ENCODE data around the gene RAB22A.

Gene RAB22A

GRCh38 chr20:58309591-58310290 lies at the start of gene RAB22A:
Gene RAB22A (plus strand): TSS chr20:58309715. CDS start chr20:58309977, 262 bp downstream.
- peak; percentile 86 for DNase-seq

- DNase-seq, result no peak
Observed at GRCh38 chr20:58260006-58260405, 49.5 kb upstream of the RAB22A start.

GRCh38 chr20:58261660-58262059 lies 47.9 kb upstream of the RAB22A start:
- no peak for DNase-seq

GRCh38 chr20:58264271-58264670 lies 45.2 kb upstream of the RAB22A start:
- no peak for DNase-seq

GRCh38 chr20:58267389-58268215 lies 41.9 kb upstream of the RAB22A start:
- DNase-seq, result no peak

GRCh38 chr20:58268421-58268821 lies 41.1 kb upstream of the RAB22A start:
- no peak for DNase-seq

- no peak for DNase-seq
Observed at GRCh38 chr20:58268936-58269619, 40.4 kb upstream of the RAB22A start.

GRCh38 chr20:58271606-58272351 lies 37.7 kb upstream of the RAB22A start:
- DNase-seq, result no peak

- DNase-seq, result no peak
Observed at GRCh38 chr20:58274384-58274783, 35.1 kb upstream of the RAB22A start.

GRCh38 chr20:58277107-58277506 lies 32.4 kb upstream of the RAB22A start:
- no peak for DNase-seq

- DNase-seq, result no peak
Observed at GRCh38 chr20:58277578-58278472, 31.7 kb upstream of the RAB22A start.

GRCh38 chr20:58286729-58287128 lies 22.8 kb upstream of the RAB22A start:
- no peak for DNase-seq

GRCh38 chr20:58287638-58288037 lies 21.9 kb upstream of the RAB22A start:
- no peak for DNase-seq

GRCh38 chr20:58289143-58289542 lies 20.4 kb upstream of the RAB22A start:
- DNase-seq, result no peak

GRCh38 chr20:58293453-58293852 lies 16.1 kb upstream of the RAB22A start:
- DNase-seq, result no peak

- DNase-seq, result no peak
Observed at GRCh38 chr20:58294497-58295455, 14.7 kb upstream of the RAB22A start.

- DNase-seq, result no peak
Observed at GRCh38 chr20:58296051-58296837, 13.3 kb upstream of the RAB22A start.

GRCh38 chr20:58297394-58297793 lies 12.1 kb upstream of the RAB22A start:
- DNase-seq, result no peak

GRCh38 chr20:58300321-58300720 lies 9.2 kb upstream of the RAB22A start:
- DNase-seq, result no peak

- DNase-seq, result no peak
Observed at GRCh38 chr20:58303547-58303946, 6.0 kb upstream of the RAB22A start.
